Uterus (tissue), 2 donors: ENCODE measurements around the gene PDGFRB.

ENCODE experiments used
- CTCF ChIP-seq, 4 experiments: fragments of 200-600 bp in 2 of 4; fragments of 450-650 bp in 2 of 4; sonication (generic) in 2 of 4; IDR thresholded peaks; one replicate each; pipeline ENCODE4 v1.5.1; 2016 to 2019; ENCODE audit warnings: antibody characterized with exemption in 4 of 4, mild to moderate bottlenecking in 2 of 4, moderate library complexity in 1 of 4
- POLR2A ChIP-seq, 2 donors: fragments of 450-650 bp; IDR thresholded peaks; one replicate each; pipeline ENCODE4 v1.6.1; 2016; ENCODE audit warnings: antibody characterized with exemption in 2 of 2, mild to moderate bottlenecking in 1 of 2, moderate library complexity in 1 of 2

DNA sequence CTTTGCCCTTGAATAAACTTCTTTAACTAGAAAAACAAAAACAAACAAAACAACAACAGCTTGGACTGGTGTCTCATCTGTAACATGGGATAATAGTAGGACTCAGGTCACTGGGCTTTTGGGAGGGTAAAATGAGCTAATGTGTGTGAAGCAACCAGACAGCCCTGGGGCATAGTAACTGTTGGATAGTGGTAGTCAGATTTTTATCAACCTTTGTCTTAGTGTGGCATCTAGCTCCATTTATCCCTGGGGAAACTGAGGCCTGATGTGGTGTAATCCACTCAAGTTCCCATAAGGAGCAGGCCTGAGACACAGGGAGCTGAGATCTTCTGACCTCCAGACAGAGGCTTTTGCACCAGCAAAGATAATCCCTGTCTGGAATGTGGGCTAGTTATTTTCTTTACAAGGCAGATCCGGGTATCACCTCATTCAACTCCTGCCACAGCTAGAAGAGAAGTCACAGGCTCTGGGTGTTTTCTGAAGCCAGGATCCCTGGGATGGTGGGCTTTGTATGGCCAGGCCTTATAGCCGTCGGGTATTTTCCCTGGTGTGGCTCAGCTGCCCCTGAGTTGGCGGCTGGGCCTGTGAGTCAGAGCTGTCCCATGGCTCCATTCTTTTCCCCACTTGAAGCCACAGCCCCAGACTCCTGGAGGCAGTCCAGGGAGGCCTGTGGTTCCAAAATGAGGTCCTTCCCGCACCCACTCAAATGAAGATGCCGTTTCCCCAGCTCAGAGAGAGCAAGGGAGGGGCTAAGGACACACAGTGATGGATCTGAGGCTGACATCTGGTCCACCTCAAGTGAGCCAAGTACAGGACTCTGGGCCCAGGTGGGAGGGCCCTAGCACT lies 43.2 kb downstream of the PDGFRB start:
- no peak for TF ChIP-seq CTCF (IDR thresholded peaks at IDR 0.05)
- TF ChIP-seq POLR2A (IDR thresholded peaks at IDR 0.05), result no peak
